ENCODE results near the gene PADI1.

DNA sequence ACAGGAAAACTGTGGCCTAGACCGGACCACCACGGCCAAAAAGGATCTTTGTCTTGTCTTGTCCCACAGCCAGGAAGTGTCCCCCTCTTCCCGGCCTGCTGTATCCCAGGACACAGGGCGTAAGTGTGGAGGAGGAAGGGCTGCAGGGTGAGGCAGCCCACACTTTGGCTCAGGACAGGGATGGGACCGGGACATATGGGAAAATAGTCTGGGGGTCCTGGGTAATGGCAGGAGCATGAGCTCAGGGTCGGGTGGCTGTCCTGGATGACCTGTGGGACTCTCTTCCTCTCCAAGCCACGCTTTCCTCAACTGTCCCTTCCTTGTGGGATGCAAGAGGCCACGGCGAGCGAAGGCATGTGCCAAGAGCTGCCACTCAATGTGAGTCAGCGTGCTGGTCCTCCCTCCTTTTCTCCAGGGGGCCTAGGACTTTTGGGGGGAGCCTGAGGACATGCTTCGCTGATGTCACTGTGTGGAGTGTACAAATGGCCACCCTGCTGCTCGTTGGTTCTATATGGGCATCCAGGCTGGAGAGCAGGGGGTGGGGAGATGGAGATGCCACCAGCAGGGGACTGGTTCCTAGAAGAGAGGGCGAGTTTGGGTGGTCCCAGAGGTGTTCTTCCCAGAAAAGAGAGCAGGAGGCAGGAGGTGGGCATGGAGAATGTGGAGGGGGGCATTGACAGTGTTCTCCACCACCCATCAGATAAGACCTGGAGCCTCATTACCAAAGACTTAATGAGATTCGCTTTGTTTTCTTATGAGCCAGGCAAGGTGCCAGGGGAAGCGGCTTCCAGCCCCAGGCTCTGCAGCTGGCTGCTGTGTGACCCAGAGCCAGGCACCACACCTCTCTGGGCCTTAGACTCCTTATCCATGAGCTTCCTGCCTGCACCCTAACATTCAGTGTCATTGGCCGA is 11.5 kb upstream of the PADI1 start:
- TF ChIP-seq ARNT (IDR thresholded peaks at IDR 0.05) (no peak), FOXM1 (IDR thresholded peaks at IDR 0.05; ENCODE audit: borderline replicate concordance) (no peak), LEF1 (IDR thresholded peaks at IDR 0.05; ENCODE audit: borderline replicate concordance) (no peak), SUZ12 (IDR thresholded peaks at IDR 0.05) (no peak), SP1 (IDR thresholded peaks at IDR 0.05) (no peak), ELF4 (IDR thresholded peaks at IDR 0.05) (no peak), HDGF (IDR thresholded peaks at IDR 0.05; ENCODE audit: borderline replicate concordance) (no peak), L3MBTL2 (conservative IDR thresholded peaks at IDR 0.05) (no peak), ZNF384 (IDR thresholded peaks at IDR 0.05) (no peak), FOXA1 (IDR thresholded peaks at IDR 0.05) (no peak), BHLHE40 (IDR thresholded peaks at IDR 0.05; ENCODE audit: borderline replicate concordance) (no peak)
- TF ChIP-seq, protein P1, sequence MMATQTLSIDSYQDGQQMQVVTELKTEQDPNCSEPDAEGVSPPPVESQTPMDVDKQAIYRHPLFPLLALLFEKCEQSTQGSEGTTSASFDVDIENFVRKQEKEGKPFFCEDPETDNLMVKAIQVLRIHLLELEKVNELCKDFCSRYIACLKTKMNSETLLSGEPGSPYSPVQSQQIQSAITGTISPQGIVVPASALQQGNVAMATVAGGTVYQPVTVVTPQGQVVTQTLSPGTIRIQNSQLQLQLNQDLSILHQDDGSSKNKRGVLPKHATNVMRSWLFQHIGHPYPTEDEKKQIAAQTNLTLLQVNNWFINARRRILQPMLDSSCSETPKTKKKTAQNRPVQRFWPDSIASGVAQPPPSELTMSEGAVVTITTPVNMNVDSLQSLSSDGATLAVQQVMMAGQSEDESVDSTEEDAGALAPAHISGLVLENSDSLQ (IDR thresholded peaks at IDR 0.05), result no peak
